ENCODE data around the gene SPOP.

SPOP gene

GRCh38 chr17:49587366-49588073, 90.4 kb downstream of the SPOP start:
- ATAC-seq (ENCODE audit: low read depth): no peak
- TF ChIP-seq CTCF (IDR thresholded peaks at IDR 0.05; ENCODE audit: poor library complexity, severe bottlenecking): no peak
- no peak overlapping the region for H3K4me3 ChIP-seq (ENCODE audit: severe bottlenecking)
- H3K27ac ChIP-seq (ENCODE audit: poor library complexity, severe bottlenecking): no peak overlapping the region
- H3K27me3 ChIP-seq (ENCODE audit: insufficient read depth, poor library complexity, severe bottlenecking): no peaks in the 10 kb centered on the region
- H3K4me1 ChIP-seq (ENCODE audit: insufficient read depth, poor library complexity, severe bottlenecking): peaks cover 13% of the 10 kb centered on the region
- no peak for DNase-seq (ENCODE audit: low spot score)
- no peaks in the 10 kb centered on the region for H3K36me3 ChIP-seq (ENCODE audit: low read depth)
- no peaks in the 10 kb centered on the region for H3K9me3 ChIP-seq (ENCODE audit: severe bottlenecking)

GRCh38 chr17:49585422-49586027, 92.4 kb downstream of the SPOP start:
- DNase-seq (ENCODE audit: low spot score): no peak
- Histone ChIP-seq H3K4me1 (ENCODE audit: insufficient read depth, poor library complexity, severe bottlenecking) (peaks cover 20% of the 10 kb centered on the region), H3K4me3 (ENCODE audit: severe bottlenecking) (no peak overlapping the region), H3K9me3 (ENCODE audit: severe bottlenecking) (no peaks in the 10 kb centered on the region), H3K36me3 (ENCODE audit: low read depth) (no peaks in the 10 kb centered on the region), H3K27ac (ENCODE audit: poor library complexity, severe bottlenecking) (no peak overlapping the region), H3K27me3 (ENCODE audit: insufficient read depth, poor library complexity, severe bottlenecking) (no peaks in the 10 kb centered on the region)
- peak; percentile 44; the same call in 2 of the 3 replicates for ATAC-seq (ENCODE audit: low read depth)
- TF ChIP-seq CTCF (IDR thresholded peaks at IDR 0.05; ENCODE audit: poor library complexity, severe bottlenecking): no peak

GRCh38 chr17:49583889-49584288, 94.0 kb downstream of the SPOP start:
- no peak for TF ChIP-seq CTCF (IDR thresholded peaks at IDR 0.05; ENCODE audit: poor library complexity, severe bottlenecking)
- Histone ChIP-seq H3K36me3 (ENCODE audit: low read depth) (no peaks in the 10 kb centered on the region), H3K4me3 (ENCODE audit: severe bottlenecking) (no peak overlapping the region), H3K4me1 (ENCODE audit: insufficient read depth, poor library complexity, severe bottlenecking) (peaks cover 23% of the 10 kb centered on the region), H3K9me3 (ENCODE audit: severe bottlenecking) (no peaks in the 10 kb centered on the region), H3K27me3 (ENCODE audit: insufficient read depth, poor library complexity, severe bottlenecking) (no peaks in the 10 kb centered on the region), H3K27ac (ENCODE audit: poor library complexity, severe bottlenecking) (peak overlapping the region; percentile 52)
- DNase-seq (ENCODE audit: low spot score) (no peak), ATAC-seq (ENCODE audit: low read depth) (no peak)

GRCh38 chr17:49583226-49583625, 94.7 kb downstream of the SPOP start:
- Histone ChIP-seq H3K27ac (ENCODE audit: poor library complexity, severe bottlenecking) (peak overlapping the region; percentile 52), H3K9me3 (ENCODE audit: severe bottlenecking) (no peaks in the 10 kb centered on the region), H3K36me3 (ENCODE audit: low read depth) (no peaks in the 10 kb centered on the region), H3K4me3 (ENCODE audit: severe bottlenecking) (no peak overlapping the region), H3K27me3 (ENCODE audit: insufficient read depth, poor library complexity, severe bottlenecking) (no peaks in the 10 kb centered on the region), H3K4me1 (ENCODE audit: insufficient read depth, poor library complexity, severe bottlenecking) (peaks cover 23% of the 10 kb centered on the region)
- TF ChIP-seq CTCF (IDR thresholded peaks at IDR 0.05; ENCODE audit: poor library complexity, severe bottlenecking): no peak
- DNase-seq (ENCODE audit: low spot score): no peak
- ATAC-seq (ENCODE audit: low read depth): no peak

GRCh38 chr17:49582789-49583188, 95.1 kb downstream of the SPOP start:
- no peaks in the 10 kb centered on the region for H3K36me3 ChIP-seq (ENCODE audit: low read depth)
- no peak for DNase-seq (ENCODE audit: low spot score)
- peak; percentile 64 for ATAC-seq (ENCODE audit: low read depth)
- peak overlapping the region; percentile 52 for H3K27ac ChIP-seq (ENCODE audit: poor library complexity, severe bottlenecking)
- peaks cover 23% of the 10 kb centered on the region for H3K4me1 ChIP-seq (ENCODE audit: insufficient read depth, poor library complexity, severe bottlenecking)
- no peaks in the 10 kb centered on the region for H3K27me3 ChIP-seq (ENCODE audit: insufficient read depth, poor library complexity, severe bottlenecking)
- no peak for TF ChIP-seq CTCF (IDR thresholded peaks at IDR 0.05; ENCODE audit: poor library complexity, severe bottlenecking)
- no peaks in the 10 kb centered on the region for H3K9me3 ChIP-seq (ENCODE audit: severe bottlenecking)
- H3K4me3 ChIP-seq (ENCODE audit: severe bottlenecking): no peak overlapping the region

All from RWPE2 (cell line).